C4-2B (cell line): ENCODE data around the gene ADAM12.

ENCODE experiments used
- ZFX ChIP-seq: fragments of 450-650 bp; IDR thresholded peaks from 2 replicates; pipeline ENCODE4 v1.6.1; 2017
- TF ChIP-seq, protein P1 (sequence below): fragments of 450-650 bp; conservative IDR thresholded peaks from 2 replicates; pipeline ENCODE4 v1.5.1; 2017; ENCODE audit warnings: mild to moderate bottlenecking

DNA sequence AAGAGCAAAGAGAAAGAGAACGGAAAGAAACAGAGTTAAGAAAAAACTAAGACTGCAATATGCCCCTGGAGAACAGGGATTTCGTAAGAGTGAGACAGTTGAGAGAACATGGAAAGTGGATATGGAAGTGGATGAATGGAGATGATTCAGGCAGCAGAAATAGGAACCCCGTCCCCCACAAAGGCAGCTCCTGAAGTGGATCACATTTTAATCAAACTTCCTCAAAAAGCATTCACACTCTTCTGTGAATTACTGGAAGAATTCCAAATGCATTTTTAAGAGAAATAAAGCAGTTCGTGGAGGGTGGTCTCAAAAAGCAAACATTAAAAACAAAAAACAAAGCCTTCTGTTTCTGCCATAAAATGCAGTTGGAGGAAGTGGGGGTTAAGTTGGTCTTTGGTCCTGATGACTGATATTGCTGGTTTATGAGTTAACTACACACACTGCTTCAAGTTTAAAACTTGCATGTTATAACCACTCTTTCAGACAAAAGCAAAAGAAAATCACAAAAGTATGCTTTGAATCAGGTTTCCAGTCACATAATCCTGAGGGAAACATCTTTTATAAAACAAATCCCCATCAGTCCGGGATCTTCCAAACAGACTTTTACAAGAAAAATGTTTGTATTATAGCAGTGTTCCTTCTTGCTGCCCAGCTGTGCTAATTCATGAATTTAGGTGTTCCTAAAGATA, 277.6 kb downstream of the ADAM12 start:
- TF ChIP-seq, protein P1, sequence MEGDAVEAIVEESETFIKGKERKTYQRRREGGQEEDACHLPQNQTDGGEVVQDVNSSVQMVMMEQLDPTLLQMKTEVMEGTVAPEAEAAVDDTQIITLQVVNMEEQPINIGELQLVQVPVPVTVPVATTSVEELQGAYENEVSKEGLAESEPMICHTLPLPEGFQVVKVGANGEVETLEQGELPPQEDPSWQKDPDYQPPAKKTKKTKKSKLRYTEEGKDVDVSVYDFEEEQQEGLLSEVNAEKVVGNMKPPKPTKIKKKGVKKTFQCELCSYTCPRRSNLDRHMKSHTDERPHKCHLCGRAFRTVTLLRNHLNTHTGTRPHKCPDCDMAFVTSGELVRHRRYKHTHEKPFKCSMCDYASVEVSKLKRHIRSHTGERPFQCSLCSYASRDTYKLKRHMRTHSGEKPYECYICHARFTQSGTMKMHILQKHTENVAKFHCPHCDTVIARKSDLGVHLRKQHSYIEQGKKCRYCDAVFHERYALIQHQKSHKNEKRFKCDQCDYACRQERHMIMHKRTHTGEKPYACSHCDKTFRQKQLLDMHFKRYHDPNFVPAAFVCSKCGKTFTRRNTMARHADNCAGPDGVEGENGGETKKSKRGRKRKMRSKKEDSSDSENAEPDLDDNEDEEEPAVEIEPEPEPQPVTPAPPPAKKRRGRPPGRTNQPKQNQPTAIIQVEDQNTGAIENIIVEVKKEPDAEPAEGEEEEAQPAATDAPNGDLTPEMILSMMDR, result no peak
- no peak for TF ChIP-seq ZFX
